GM21381 (cell line): ENCODE measurements around the gene NIT2.
A peak's percentile ranks its signal among the peaks of the same experiment; 100 is the strongest.

Experiments used
- ATAC-seq: cut with Tn5 transposase; IDR thresholded peaks from one replicate; pipeline ENCODE4 v1.9.1; 2021; ENCODE audit warnings: mild to moderate bottlenecking, moderate library complexity; ENCODE audit not compliant: unreplicated experiment

NIT2 gene

GRCh38 chr3:100395679-100396431 lies 61.3 kb downstream of the NIT2 start:
- ATAC-seq, result no peak

DNA sequence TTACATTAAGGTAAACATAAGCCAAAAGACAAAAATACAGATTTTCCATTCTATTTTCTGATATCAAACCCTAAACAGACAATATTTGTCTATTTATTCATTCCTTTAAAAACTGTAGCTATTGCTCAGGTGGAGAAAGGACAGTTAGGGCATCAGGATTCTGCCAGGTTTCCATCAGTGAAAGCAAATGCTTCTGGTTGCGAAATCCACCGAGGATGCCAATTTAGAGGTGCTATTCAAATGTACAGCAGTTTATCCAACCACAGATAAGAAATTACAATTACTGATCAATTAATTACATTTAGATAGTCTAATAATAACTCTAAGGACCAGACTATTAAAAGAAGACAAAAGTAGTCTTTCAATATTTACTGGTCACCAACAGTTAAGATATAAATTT lies 62.4 kb downstream of the NIT2 start:
- ATAC-seq, result no peak

DNA sequence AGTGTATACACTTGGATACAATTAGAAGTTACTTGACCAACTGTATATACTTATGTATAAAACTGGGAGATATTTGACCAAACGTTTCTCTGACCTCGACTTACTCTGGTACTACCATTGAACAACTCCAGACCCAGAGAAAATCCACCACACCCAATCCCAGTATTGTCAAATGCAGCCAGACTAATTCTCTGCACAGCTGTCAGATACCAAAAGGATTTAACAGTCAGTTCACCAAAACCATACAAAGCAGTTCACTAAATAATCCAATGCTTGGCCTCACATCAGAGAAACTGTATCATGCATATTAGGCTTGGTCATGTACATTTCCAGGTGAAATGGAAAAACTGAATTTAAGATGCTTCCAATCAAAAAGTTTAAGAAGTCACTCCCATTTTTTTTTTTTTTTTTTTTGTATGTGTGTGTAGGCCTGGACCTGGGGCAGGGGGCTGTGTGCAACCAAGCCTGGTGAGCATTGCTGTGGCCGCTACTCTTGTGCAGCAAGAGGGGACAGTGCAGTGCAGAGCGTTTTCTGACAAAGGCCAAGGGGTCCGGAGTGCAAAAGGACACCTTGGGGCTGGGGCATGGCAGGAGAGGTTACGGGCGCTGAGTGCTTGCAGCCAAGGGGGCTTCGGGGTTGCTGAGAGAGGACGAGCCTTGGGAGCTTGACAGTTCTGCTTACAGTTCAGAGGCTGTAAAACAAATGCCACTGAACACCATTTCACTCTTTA lies 64.9 kb downstream of the NIT2 start:
- no peak for ATAC-seq

DNA sequence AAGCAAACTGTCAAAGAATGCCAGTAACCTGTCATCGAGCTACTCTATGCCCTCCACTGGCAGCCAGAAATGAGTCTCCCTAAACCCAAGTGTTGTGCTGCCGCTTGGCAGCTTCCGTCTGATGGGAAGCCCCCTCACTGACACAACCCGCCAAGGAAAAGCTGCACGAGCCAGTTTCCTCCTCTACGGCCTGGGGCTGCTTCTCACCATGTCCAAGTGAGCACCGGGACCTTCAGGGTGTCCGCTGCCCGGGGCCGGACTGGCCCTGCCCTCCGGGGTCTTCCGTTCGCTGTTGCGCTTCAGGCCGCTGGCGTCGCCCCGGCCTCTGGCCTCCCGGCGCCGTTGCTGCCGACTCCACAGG lies 65.8 kb downstream of the NIT2 start:
- ATAC-seq, result peak; percentile 3

- ATAC-seq, result peak; percentile 89
Observed at GRCh38 chr3:100400780-100401673, 66.5 kb downstream of the NIT2 start, which contains the start of the genes LNP1 and TOMM70. TSS of gene LNP1 (plus strand) at chr3:100401539. CDS start at chr3:100429730, 28,191 bp downstream. TSS of gene TOMM70 (minus strand) at chr3:100401089. CDS start at chr3:100400949, 140 bp downstream.

DNA sequence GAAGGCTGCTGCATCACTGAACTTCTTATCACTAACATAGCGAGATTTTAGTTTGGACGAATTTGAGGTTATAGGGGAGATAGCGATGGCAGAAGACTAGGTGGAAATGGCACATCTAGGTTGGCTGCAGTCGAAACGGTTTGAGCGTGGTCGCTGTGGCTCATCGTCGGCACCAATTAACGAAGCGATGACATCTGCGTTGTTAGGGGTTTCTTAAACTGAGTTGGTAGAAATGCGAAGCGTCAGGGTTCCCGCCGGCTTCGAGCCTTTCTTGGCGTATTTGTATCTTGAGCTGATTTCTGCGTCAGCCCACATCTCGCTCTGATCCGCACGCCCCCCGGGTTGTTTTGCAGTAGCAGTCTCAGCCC lies 67.1 kb downstream of the NIT2 start:
- ATAC-seq, result peak; percentile 9

- no peak for ATAC-seq
Observed at GRCh38 chr3:100402256-100402655, 67.7 kb downstream of the NIT2 start.

- no peak for ATAC-seq
Observed at GRCh38 chr3:100402891-100403290, 68.3 kb downstream of the NIT2 start.

DNA sequence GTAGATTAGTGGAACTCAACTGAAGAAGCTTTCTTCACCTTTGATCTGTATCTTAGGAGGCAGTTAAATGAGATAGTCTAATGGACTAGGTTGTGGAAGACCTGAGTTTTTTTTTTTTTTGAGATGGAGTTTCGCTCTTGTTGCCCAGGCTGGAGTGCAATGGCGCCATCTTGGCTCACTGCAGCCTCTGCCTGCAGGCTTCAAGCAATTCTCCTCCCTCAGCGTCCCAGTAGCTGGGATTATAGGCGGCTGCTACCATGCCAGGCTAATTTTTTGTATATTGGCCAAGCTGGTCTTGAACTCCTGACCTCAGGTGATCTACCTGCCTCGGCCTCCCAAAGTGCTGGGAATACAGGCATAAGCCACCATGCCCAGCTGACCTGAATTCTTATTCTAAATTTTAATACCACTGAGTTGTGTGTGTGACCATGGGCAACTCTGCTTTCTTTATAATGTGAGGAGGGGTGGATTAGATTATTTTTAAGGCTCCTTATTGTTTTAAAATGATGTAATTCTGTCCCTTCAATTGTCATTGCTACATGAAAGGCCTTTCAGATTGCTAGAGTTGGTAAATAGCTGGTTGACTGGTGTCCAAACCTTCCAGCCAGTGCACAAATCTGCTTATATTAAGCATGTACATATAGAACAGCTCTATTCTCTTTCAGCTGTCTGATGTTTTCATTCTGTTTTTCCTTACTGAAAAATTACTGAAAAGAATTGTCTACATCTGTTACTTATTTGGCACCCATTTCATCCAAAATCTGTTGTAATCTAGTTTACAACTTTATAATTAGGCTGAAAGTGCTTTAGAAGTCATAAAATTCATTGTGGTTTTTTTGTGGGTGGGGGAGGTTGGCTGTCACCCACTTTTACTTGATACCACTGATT lies 69.0 kb downstream of the NIT2 start:
- ATAC-seq, result no peak

- ATAC-seq, result no peak
Observed at GRCh38 chr3:100404250-100404548, 69.6 kb downstream of the NIT2 start.

DNA sequence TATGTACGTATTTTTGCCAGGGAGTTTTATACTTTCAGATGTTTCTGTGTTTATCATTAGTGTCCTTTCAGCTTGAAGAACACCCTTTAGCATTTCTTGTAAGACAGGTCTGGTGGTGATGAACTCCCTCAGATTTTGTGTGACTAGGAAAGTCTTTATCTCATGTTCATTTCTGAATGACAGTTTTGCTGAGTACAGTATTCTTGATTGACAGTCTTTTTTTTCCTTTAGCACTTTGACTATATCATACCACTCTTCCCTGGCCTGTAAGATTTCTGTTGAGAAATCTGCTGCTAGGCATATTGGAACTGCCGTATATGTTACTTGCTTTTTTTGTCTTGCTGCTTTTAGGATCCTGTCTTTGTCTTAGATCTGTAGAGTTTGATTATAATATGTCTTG lies 72.6 kb downstream of the NIT2 start:
- no peak for ATAC-seq

DNA sequence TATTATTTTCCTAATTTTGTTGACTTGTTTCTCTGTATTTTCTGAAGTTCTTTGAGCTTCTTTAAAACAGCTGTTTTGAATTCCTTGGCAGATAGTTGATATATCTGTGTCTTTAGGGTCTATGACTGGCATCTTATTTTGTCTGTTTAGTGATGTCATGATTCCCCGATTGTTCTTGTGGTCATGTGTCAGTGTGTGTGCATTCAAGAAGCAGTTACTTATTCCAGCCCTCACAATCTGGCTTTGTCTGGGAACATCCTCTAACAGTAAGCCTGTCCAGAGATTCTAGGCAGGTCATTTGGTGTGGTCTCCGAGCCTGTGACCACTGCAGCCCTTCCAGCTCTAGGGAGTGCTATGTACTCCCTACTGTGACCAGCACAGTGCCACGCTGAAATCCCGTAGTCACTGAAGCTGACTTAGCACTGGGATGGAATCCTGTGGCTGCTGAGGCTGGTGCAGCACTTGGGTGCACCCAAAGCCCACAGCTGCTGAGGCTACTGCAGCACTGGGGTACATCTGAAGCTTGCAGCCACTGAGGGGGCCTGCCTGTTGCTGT lies 73.5 kb downstream of the NIT2 start:
- no peak for ATAC-seq
